MG63 (cell line): ENCODE results near the gene OS9. TPM values are rescaled to one million over a fixed set of nuclear protein-coding genes. Genes with fewer than 3 reads are reported as not detected.
A peak's percentile ranks its signal among the peaks of the same experiment; 100 is the strongest.

ENCODE experiments used
- DNase-seq: peaks from one replicate; pipeline ENCODE4 v3.0.0-alpha.2; 2020
- H3K27me3 ChIP-seq: fragments of 250-450 bp; sonication (Bioruptor Pico); 2 replicates; pipeline ENCODE4 v1.5.1; 2020; ENCODE audit warnings: mild to moderate bottlenecking, moderate library complexity
- H3K36me3 ChIP-seq: fragments of 250-450 bp; sonication (Bioruptor Pico); 2 replicates; pipeline ENCODE4 v1.5.1; 2020; ENCODE audit warnings: mild to moderate bottlenecking, moderate library complexity
- H3K4me3 ChIP-seq: fragments of 250-450 bp; sonication (Bioruptor Pico); 2 replicates; pipeline ENCODE4 v1.5.1; 2020; ENCODE audit warnings: mild to moderate bottlenecking, moderate library complexity
- H3K9me3 ChIP-seq: fragments of 250-450 bp; sonication (Bioruptor Pico); 2 replicates; pipeline ENCODE4 v1.5.1; 2020; ENCODE audit warnings: mild to moderate bottlenecking, moderate library complexity
- total RNA-seq: library from RNA; depleted of rRNA; stranded (reverse); fragments of >200 nt; shearing (Covaris generic); gene quantifications from 2 replicates; pipeline ENCODE4 v1.2.3, GENCODE V29; 2014; ENCODE audit warnings: low replicate concordance

The OS9 gene
- total RNA-seq, 1 experiment from 2014 or later = 139 TPM

GRCh38 chr12:57726151-57726883, 32.4 kb downstream of the OS9 start:
- H3K27me3 ChIP-seq = no peaks in the 10 kb centered on the region
- no peaks in the 10 kb centered on the region for H3K9me3 ChIP-seq
- H3K36me3 ChIP-seq = no peaks in the 10 kb centered on the region; the same call in 1 of the 2 replicates
- peak overlapping the region; percentile 78 for H3K4me3 ChIP-seq
- DNase-seq = peak; percentile 89

DNA sequence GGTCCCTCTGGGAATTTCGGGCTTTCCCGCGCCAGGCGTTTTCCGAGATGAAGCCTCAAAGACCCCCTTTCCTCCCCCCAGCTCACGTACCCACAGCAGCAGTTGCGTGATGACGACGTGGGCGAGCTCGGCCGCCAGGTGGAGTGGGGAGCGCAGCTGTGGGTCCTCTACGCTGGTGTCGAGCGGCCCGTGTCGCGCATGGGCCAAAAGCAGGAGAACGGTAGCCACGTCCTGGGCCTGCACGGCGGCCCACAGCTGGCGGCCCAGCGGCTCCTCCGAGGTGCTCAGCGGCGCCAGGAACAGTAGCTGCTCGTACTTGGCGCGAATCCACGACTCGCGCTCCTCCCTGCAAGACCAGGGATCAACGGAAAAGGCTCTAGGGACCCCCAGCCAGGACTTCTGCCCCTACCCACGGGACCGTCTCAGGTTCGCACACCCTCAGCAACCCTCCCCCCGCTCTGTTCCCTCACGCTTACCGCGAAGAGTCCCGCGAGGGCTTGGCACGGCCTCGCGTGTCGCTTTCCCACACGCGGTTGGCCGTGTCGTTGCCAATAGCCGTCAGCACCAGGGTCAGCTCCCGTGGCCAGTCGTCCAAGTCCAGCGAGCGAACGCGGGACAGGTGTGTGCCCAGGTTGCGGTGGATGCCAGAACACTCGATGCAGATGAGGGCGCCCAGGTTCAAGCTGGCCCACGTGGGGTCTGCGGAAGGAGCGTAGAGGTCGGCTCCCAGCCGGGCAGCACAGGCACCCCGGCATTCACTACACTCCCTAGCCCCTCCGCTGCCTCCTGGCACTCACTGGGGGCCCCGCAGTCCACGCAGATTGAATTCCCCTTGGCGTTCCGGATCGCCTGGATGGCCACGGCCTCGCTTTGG, 33.2 kb downstream of the OS9 start:
- peak overlapping the region; percentile 78 for H3K4me3 ChIP-seq
- DNase-seq = no peak
- no peaks in the 10 kb centered on the region for H3K9me3 ChIP-seq
- no peaks in the 10 kb centered on the region for H3K27me3 ChIP-seq
- no peaks in the 10 kb centered on the region; the same call in 1 of the 2 replicates for H3K36me3 ChIP-seq

GRCh38 chr12:57727758-57728395, 33.9 kb downstream of the OS9 start:
- no peaks in the 10 kb centered on the region for H3K27me3 ChIP-seq
- no peak for DNase-seq
- no peak overlapping the region for H3K4me3 ChIP-seq
- H3K9me3 ChIP-seq = no peaks in the 10 kb centered on the region
- H3K36me3 ChIP-seq = no peaks in the 10 kb centered on the region; the same call in 1 of the 2 replicates

- H3K27me3 ChIP-seq = no peaks in the 10 kb centered on the region
- H3K36me3 ChIP-seq = no peaks in the 10 kb centered on the region; the same call in 1 of the 2 replicates
- H3K4me3 ChIP-seq = no peak overlapping the region
- H3K9me3 ChIP-seq = no peaks in the 10 kb centered on the region
- no peak for DNase-seq
Observed at GRCh38 chr12:57729321-57729844, 35.5 kb downstream of the OS9 start.

GRCh38 chr12:57730336-57731067, 36.6 kb downstream of the OS9 start:
- Histone ChIP-seq H3K4me3 (no peak overlapping the region), H3K27me3 (peaks cover 5% of the 10 kb centered on the region), H3K9me3 (no peaks in the 10 kb centered on the region), H3K36me3 (no peaks in the 10 kb centered on the region; the same call in 1 of the 2 replicates)
- DNase-seq = no peak

DNA sequence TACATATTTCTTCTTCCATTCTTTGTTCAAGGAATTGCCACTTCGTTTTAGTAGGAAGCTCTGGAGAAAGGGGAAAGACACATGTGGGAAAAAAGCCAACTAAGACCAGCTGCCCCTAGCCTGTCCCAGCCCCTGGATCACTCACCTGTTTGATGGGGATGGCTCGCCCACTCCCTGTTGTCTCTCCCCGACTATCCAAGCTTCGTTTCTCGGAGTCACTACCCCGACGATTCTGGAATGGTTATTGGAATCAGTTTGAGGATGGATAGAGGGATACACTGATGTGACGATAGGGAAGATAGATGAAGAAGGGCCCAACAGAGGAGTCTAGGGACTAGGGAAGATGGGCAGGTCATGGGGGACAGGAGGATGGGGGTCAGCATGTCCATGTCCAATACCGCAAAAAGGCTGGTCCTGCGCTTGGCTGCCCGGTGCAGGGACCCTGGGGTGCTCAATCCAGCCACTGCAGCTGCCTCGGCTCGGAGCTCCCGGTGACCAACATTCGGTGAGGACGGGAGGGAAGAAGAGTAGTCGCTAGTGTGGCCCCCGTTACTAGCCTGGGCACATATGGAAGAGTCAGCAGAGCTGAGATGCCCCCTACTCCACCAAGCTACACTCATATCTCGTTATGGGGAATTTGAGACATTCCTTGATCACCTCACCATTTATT, 37.6 kb downstream of the OS9 start:
- Histone ChIP-seq H3K9me3 (no peaks in the 10 kb centered on the region), H3K27me3 (peaks cover 15% of the 10 kb centered on the region), H3K4me3 (no peak overlapping the region), H3K36me3 (no peaks in the 10 kb centered on the region; the same call in 1 of the 2 replicates)
- no peak for DNase-seq

- Histone ChIP-seq H3K27me3 (peaks cover 23% of the 10 kb centered on the region), H3K4me3 (no peak overlapping the region), H3K36me3 (no peaks in the 10 kb centered on the region; the same call in 1 of the 2 replicates), H3K9me3 (no peaks in the 10 kb centered on the region)
- DNase-seq = no peak
Observed at GRCh38 chr12:57732270-57732669, 38.3 kb downstream of the OS9 start.

- peaks cover 30% of the 10 kb centered on the region for H3K27me3 ChIP-seq
- no peak for DNase-seq
Observed at GRCh38 chr12:57732726-57733593, 39.0 kb downstream of the OS9 start.

DNA sequence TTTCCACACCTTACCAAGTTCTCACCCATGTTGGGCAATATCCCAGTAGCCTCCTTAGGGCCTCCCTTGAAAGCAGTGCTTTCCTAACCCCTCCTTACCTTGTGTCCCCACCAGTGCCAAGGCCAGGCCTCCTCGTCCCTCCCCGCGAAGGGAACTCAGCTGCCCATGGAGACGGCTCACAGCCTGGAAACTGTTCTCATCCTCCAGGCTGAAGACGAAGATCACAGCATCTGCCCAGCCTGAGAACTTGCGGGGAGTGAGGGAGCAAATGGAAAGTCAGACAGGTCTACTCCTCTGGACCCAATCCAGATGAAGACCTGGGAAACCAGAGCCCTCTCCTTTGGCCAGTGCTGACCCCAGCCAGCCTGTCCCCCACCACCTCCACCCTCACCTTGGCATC, 40.0 kb downstream of the OS9 start:
- no peak overlapping the region for H3K4me3 ChIP-seq
- H3K9me3 ChIP-seq = no peaks in the 10 kb centered on the region
- H3K36me3 ChIP-seq = no peaks in the 10 kb centered on the region
- peaks cover 33% of the 10 kb centered on the region for H3K27me3 ChIP-seq
- no peak for DNase-seq

More at GRCh38 chr12:57732726-57733593, 39.0 kb downstream of the OS9 start:
- no peak overlapping the region for H3K4me3 ChIP-seq
- H3K36me3 ChIP-seq = no peaks in the 10 kb centered on the region
- no peaks in the 10 kb centered on the region for H3K9me3 ChIP-seq

DNA sequence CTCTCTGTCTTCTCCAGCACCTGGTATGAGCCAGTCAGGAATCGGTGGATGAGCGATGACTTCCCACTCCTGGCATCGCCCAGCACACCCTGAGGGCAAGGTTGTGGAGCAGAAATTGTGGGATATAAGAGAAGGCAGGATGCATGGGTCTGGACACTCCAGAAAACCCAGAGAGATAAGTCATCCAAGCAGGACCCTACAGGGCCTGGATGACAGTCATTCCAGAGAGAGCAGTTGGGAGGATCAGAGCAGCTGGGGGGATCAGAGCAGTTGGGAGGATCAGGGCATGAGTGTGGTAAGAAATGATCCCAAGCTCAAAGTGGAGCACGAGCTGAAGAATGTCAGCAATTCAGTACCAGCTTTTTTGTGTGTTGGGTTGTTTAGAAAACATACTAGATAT, 40.7 kb downstream of the OS9 start:
- Histone ChIP-seq H3K9me3 (no peaks in the 10 kb centered on the region), H3K36me3 (no peaks in the 10 kb centered on the region), H3K4me3 (no peak overlapping the region), H3K27me3 (peaks cover 40% of the 10 kb centered on the region)
- DNase-seq = no peak

DNA sequence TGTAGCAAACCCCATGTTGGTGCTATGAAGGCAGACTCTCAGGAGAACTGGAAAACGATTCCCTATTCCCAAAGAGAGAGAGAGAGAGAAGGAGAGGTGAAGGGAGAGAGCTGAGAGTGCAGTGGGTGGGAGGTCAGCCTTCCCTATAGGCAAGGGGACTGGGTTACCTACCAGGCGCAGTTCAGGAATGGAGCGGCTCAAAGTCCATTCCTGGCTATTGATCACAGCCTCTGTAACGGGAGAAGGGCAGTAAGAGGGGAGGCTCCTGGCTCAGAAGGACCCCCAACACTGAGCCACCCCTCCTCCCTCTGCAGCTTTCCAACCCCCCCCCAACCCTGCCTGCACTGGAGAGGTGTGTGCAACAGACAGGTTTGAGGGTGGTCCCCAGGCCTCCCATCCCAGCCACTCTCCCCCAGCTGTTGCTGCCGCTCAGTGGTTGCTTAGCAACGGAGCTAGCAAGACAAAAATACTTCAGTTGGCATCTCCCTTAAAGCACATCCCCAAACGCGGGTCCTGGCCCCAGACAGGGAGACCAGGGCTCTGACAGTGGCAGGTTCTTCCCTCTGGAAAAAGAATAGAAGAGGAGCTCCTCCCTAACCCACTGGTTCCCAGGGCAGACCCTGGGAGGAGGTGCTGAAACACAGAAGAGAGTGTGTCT, 41.4 kb downstream of the OS9 start:
- H3K27me3 ChIP-seq = peaks cover 43% of the 10 kb centered on the region

DNA sequence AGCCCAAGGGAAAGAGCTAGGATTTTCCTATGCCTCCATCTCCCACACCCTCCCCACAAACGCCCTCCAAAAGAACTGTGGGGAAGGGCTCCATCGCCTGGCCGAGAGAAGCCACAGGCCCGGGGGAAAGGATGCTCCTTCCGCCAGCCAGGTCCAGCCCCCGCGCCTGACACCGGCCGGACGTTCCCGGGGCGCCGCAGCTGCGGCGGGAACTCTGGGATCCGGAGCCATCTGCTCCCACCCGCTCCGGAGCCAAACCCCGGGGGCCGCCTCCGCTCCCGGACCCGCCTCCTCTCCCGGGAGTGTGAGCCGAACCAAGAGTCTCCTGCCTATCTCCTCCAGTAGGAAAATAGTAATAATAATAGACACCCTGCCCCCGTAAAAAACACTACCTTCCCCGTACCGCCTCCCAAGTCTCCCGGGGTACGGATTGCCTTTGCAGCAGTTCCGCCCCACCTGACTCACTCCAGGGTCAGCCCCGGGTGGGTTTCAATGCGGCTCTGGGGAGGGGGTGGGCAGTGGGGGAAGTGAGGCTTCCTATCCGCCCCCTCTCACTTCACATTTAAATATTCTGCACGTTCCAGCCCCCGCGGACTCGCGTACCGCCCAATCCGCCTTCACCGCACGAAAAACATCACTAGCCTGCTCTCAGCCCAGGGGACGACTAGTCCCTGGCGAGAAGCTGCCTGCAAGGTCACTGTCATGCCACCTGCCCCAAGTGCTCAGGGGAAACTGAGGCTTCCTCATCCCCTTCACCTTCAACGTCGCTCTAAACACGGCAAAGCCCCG, 42.2 kb downstream of the OS9 start:
- DNase-seq = peak; percentile 49
- Histone ChIP-seq H3K4me3 (peak overlapping the region; percentile 17), H3K9me3 (no peaks in the 10 kb centered on the region), H3K27me3 (peaks cover 43% of the 10 kb centered on the region), H3K36me3 (no peaks in the 10 kb centered on the region)

More for the DNA sequence above, 41.4 kb downstream of the OS9 start:
- Histone ChIP-seq H3K36me3 (no peaks in the 10 kb centered on the region), H3K9me3 (no peaks in the 10 kb centered on the region), H3K4me3 (no peak overlapping the region)
- no peak for DNase-seq

DNA sequence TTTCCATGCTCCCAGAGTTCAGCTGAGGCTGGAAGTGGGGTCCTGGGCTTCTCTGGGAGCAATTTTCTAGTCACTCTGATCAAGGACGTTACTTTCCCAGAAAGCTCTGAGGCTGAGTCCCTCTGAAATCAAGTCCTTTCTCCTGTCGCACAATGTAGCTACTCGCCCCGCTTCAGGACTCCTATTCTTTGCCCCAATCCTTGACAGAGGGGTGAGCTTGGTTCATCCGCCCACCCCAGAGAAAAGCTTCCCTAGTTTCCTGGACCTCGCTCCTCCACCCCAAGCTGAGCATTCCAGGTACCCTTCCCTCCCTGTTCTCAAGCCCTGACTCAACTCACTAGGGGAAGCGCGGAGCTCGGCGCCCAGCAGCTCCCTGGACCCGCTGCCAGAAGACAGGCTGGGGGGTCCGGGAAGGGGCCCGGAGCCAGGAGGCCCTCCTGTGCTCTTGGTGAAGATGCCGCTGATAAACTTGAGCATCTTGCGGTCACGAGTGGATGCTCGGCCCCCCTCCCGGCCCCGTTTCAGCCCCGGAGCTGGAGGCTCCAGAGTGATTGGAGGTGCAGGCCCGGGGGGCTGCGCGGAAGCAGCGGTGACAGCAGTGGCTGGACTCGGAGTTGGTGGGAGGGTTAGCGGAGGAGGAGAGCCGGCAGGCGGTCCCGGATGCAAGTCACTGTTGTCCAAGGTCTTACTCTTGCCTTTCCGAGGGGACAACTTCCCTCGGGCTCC, 43.0 kb downstream of the OS9 start:
- Histone ChIP-seq H3K4me3 (no peak overlapping the region), H3K9me3 (no peaks in the 10 kb centered on the region), H3K27me3 (peaks cover 43% of the 10 kb centered on the region), H3K36me3 (no peaks in the 10 kb centered on the region)
- no peak for DNase-seq
